HG03565 (cell line): ENCODE results near the gene ANO2.

Experiments
- ATAC-seq: cut with Tn5 transposase; IDR thresholded peaks from one replicate; pipeline ENCODE4 v1.9.1; 2021; ENCODE audit warnings: mild to moderate bottlenecking, moderate library complexity; ENCODE audit not compliant: unreplicated experiment

Gene ANO2

DNA sequence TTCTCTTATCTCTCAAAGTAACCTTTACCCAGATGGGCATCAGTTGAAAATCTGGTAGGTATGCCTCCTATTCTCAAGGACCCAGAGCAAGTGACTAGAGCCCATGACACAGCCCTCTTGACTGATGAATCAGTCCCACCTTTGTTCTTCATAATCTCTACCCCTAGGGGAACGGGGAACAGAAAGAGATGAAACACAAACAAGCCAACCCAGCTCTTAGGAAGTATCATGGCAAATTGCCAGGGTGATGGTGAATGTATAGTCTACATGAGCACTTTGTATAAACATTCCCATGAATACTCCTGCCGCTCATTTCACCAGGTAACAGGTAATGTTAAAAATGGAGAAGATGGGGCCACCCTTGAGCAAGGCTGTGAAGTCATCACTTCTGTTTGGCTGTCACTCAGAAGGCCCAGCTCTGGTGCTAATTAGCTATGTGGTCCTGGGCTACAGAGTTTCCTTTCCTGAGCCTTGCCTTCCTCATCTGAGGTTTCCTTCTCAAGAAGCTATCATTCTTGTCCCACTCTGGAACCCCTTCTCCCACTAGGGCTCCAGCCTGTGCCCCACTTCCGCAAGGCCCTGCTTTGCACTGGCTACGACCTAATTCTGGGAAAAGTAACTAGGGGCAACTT is 161.7 kb downstream of the ANO2 start:
- no peak for ATAC-seq

DNA sequence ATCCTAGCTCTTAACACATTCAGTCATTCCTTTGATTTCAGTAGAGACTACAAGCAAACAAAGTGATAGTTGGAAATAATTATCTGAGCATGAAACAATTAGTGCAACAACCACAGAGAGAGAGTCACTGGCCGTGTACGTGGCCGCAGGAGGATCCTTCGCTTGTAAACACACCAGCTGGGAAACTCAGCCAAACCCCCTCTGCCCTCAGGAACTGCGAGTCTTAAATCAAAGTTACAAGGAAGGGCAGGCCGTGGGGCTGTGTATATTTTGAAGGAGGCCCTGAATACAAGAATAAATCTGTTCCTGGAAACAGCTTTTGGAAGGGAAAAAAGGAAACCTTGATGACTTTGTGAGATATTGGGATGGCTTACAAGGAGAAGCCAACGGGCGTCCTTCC is 164.5 kb downstream of the ANO2 start:
- no peak for ATAC-seq

DNA sequence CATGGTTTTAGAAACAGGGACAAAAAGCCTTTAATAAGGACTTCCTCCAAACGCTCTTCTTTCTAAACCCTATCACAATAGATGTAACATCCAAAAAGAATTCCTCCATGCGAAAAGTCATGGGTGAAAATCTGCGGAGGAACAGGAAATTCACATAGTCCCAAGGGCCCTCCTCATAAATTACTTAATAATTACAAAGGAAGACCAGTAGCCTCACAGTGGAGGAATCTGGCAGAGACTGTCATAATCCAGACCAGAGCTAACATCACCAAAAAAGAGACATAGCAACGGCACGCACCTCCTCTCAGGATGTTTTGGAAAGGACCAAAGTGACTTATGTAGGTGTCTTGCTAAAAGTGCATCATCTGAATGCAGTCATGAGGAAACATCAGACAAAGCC is 165.7 kb downstream of the ANO2 start:
- no peak for ATAC-seq

DNA sequence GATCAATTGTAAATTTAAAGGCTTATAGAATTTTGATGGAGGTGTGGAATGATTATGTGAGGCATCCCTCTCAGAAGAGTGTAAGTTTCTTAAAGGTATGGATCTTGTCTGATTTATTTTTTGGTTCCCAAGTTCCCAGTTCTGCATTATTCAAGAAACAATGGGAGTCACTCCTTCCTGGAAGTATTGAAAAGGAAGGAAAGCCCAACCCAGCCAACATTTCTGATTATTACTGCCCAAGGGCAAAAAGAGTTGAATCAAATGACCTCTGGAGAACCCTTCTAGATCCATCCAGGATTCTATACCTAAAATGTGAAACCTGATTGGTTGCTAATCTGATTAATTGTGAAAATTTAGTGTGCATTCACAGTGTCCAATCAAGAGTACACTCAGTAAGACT is 166.2 kb downstream of the ANO2 start:
- no peak for ATAC-seq

DNA sequence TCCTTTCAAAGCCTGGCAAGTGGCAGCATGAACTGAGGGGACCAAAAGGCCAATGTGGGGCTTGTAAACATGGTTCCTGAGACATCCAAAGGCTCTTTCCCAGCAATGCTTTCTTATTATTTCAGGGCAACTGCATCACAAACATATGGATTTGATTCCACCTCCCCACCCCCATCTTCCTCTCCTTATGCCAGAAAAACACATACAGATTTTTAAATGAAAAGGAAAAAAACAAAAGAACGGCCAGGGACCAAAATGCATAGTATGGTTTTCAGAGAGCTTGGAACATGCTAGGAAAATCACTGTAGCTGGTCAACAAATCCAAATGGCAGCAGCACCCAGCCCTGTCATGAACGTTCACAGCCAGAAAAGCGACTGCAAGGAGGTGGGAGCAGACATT is 167.6 kb downstream of the ANO2 start:
- ATAC-seq: no peak

DNA sequence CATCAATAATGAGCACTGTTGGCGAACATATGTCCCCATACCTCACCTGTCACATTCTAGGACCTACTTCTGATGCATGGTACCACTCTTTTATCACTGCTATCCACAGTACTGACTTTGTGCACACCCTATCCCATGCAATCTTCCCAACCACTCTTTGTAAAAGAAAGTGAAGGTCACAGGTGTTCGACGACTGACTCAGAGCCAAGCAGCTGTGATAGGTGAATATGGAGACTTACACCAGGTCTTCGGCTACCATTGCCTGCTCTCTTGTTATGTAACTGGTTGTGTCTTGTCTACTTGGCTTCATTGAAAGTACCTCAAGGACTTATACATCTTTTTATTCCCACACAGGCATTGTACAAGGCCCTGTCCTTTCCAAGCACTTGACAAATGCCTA is 169.0 kb downstream of the ANO2 start:
- no peak for ATAC-seq

DNA sequence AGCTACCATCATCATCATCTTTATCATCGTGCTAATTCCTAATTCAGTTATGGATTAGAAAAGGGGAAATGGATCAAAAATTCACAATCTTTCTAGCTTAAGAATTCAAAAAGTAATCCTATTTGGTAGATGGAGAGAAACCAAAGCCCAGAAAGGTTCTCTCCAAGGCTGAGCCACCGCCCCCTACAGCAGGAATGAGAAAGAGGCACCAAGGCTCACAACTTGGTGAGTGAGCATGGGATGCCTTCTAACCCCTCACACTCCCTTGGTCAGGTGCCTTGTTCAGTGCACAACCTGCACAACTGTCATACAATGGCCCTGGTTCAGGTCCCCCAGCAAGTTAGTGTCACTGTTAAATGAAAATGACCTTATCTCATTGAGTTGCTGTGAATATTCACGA is 171.5 kb downstream of the ANO2 start:
- ATAC-seq: no peak

DNA sequence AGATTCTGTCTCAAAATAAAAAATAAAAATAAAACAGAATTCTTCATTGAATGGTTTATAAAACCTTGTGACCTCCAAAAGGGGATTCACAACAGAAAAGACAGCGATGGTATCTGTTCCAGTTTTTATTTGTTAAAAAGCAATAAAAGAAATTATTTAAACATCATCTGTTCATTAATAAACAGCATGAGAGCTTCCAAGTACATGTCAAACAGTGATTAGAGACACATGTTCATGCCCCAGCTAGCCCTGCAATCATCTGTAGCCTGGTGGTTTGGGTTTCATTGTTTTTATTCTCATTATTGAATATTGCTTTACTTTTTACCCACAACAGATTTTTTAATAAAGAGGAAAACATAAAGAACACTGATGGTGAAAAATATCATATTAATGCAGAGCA is 173.3 kb downstream of the ANO2 start:
- no peak for ATAC-seq

DNA sequence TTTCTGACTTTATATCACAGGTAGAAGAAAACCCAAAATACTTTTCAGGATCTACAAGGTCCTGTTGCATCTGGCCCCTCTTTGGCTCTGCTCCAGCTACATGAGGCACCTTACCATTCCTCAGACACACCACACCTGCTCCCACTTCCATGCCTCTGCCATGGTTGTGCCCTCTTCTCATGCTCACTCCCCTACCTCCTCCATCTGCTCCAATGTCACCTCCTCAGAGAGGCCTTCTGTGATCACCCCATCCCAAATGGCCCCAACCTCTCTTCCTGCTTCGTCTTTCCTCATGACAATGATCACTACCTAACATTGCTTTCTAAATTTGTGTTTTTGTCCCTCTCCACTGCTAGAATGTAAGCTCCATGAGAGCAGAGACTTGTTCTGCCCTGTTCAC is 174.3 kb downstream of the ANO2 start:
- no peak for ATAC-seq

DNA sequence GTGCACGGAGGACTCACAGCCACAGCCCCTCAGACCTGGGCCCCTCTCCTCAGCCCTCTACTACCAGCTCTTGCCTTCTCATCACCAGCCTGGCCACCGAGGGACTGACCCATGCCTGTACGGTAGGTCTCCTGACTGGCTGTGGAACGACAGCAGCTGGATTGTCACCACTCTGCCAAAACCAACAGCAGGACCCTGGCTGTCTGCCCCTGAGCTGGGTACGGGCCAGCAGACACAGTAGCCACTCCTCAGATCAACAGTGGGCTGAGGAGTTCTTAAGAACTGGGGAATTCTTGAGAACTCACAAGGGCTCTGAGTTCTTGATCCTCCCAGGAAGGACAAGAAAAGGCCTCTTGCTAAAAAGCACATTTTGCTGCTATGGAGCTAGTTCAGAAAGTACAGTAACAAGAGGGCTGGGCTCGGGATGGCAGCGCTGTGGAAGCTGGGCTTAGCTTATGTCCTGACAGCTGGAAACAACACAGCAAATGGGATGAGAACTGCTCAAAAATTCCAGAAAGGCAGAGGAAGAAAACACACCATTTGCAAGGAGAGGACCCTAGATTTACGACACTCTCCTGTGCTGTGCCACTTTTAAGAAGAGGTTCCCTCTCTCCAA is 176.4 kb downstream of the ANO2 start:
- no peak for ATAC-seq

DNA sequence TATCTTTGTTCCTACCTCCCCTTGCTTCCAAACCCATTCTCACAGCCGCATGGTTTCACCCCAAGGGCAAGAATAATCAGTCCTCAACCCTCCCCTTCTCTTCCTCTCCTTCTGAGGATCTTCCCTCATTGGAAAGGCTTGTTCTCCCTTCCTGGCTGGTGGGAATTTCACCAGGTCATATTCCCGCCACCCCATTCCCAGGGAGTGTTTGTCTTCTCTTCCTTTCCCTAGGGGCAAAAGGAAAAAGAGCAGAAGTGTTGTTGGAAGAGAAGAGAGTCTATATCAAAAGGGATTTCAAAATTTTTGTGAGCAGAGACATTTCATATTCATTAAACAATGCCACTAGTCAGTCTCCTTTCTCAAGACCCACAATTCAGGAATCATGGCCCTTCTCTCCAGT is 176.9 kb downstream of the ANO2 start:
- no peak for ATAC-seq

DNA sequence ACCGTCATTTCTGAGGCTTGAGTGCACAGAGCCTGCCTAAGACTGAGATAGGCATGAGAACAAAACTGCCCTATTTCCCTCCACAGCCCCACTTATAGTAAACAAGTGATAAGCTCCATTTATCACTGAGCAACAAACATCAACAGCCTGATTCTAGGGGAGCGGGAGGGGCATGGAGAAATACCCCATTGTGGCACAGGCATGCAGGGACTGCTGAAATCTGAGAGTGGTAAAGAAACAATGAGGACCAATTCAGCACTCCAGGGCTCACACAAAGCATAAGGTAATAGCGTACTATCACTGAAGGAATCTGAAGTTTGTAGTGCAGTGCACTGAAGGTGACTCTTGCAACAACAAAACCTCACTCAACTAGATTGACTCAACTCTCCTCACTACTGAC is 186.7 kb downstream of the ANO2 start:
- ATAC-seq: no peak

DNA sequence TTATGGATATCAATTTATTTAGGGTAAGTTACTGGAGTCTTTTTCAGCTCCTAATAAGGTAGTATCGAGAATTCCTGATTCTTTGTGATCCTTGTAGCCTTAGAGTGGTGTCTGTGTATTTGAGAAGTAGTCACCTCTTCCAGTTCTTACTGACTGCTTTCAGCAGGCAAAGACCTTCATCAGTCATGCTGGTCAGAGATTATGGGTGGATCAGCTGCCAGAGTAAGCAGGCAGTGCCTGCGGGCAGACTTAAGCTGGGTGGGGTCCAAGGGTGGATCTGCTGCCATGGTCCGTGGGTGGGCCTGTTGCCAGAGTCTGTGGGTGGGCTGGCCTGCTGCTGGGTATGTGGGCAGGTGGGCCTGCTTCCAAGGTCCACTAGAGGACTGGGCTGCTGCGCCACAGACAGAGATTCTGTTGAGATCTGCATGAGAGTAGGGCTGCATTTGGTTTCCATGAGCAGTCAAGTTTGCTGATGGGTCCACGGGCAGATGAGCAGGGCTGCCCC is 188.7 kb downstream of the ANO2 start:
- no peak for ATAC-seq

DNA sequence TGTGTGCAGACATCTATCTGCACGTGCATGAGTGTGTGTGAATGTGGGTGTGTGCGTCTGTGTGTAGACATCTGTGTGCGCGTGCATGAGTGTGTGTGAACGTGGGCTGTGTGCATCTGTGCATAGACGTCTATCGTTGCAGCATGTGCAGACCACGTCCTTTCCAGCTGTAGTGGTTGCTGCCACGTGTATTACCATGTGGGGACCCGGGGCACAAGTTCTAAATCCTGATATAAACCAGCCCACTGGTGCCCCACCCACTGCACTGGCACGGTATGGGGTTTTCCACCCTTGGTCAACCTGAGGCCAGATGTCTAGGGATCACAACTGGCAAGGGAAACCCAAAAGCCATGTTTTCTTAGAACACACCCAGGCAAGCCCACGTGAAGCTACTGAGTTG is 197.0 kb downstream of the ANO2 start:
- ATAC-seq: no peak

DNA sequence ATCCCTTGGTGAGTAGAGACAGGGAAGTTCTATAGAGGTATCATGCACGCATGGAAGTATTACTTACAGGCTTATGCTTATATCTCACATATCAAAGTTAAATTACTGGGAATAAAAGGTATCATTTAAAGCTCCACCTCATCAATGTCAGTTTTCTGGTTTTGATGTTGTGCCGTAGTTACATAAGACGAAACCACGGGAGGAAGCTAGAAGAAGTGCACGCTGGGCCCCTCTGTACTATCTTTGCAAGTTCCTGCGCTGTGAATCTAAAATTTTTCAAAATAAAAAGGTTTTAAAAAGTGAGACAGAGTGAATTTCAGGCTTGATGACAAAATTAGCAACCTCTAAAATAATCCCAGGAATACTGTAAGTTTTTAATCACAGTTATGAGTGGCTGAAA is 198.1 kb downstream of the ANO2 start:
- no peak for ATAC-seq

DNA sequence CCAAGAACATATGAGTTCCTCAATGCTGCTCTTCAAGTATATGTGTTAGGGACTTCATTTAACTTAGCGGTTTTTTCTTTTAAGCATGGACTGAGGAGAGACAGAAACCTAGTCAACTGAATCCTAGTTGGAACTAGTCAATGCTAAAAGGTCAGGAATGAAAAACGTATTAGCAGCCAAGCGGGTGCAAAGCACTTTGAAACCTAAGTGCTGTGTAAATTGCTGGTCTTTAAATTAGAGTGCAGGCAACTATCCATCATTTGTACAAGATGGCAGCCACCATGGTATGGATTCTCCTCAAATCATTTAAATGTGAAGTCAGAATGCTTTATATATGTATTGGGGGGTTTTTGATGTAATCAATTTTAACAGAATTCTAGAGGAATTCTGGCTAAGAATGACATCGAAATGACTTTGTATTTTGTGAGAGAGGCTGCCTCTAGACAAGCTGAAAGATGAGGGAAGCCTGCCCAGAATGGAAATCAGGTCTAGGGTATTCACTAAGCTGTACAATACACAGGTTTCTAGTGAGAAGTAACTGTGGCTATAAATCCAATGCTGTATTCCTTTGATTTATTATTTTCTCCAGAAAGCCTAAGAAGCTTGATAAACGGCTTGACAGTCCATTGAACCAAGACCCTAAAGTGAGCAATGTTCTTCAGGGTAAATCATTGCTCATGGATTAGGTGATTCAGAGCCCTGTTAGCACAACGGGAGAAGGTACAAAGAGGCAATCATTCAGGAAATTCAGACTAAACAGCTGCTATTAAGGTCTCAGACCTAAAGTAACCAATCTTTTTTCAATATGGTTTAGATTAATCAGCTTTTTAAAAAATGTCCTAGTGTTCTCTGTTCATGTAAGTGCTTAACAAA is 198.8 kb downstream of the ANO2 start:
- ATAC-seq: no peak

DNA sequence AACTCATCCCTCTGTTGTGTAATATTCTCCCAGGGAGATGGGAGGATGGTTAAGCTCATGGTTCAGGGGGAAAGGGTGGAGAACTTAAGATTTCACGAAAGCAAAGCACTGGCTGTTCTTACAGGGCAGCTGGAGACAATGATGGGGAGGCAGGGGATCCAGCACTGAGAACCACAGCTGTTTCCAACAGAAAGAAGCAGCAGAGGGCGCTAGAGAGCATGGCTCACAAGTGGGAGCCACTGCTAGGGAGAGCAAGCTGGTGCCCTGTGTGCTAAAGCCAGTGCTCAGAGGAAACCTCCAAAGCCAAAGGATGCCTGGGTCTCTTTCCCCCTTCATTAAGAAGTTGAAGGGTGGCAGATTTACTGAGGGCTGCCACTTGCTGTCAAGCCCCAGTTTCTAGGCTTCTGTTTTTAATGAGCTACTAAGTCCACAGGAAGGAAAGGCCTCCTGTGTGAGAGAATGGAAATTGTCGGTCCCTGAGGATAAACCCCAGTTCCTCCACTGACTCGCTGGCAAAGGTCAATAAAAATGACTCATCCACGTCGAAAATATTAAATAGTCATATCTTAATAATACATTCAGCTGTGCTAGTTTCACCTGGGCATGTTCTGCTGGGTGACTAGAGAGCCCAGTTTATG is 199.7 kb downstream of the ANO2 start:
- ATAC-seq: no peak

DNA sequence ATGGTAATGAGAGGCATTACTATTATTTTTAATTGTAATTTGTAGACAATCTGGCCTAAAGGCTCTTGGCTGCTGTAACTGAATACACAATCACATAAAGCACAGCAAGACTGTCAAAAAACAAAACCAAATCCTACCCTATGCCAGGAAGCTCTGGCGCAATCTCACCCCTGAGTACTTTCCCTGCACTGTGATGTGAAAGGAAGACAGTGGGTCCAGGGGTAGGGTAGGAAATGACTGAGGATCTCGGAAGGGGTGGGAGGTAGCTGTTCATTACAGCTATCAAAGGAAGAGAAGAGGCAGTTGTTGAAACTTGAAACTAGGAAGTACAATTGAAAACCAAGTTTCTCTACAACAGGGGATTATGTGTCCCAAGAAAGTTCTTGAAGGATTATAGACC is 202.8 kb downstream of the ANO2 start:
- ATAC-seq: no peak

DNA sequence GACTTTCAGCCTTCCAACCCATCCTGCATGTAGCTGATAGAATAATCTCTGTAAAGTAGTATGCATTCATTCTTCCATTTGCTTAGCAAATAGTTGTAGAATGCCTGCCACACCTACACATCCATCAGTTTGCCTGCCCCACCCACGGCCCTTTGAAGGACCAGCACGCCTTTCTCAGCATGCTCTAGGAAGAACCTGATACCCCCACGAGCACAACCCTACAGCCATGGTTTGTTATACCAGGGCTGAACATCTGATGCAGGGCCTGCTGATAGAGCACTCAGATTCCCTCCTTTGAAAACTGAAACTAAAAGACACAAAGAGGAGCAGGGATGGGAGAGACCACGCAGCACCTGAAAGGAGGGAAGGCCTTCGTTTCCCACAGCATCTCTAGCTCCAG is 205.1 kb downstream of the ANO2 start:
- ATAC-seq: no peak

DNA sequence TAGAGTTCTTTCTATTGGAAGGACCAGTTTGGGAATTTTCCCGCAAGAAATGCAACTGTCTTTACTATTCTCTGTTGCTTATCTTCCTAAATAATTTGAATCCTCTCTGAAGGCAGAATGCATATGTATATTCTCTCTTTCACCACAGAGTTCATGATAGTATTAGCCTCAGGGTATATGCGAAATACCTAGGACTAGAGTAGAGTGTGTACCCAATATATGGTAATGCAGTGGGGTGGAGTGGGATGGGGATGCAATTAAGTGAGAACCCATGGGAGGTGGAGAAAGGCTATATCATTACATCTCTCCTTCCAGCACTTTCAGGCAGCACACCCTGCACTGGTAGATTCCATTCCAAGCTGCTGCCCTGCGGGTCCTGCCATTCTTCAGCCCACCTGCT is 207.3 kb downstream of the ANO2 start:
- no peak for ATAC-seq

DNA sequence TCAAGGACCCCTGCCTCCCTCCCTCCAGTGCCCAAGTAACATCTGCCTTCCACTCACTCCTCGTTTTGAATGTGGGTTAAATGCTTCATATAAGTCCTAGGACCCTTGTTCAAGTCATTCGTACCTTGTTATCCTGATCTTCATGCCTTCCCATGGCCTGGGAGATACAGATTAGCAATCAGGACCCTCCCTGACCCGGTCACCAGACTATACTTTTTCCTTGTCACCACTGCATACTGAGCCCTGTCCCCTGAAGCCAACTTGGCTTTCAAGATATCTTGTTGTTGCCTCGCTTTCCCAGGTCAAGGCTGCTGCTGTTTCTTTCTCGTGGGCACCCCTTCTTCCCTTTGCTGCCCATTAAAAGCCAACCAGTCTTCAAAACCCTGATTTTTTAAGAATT is 208.5 kb downstream of the ANO2 start:
- ATAC-seq: no peak

DNA sequence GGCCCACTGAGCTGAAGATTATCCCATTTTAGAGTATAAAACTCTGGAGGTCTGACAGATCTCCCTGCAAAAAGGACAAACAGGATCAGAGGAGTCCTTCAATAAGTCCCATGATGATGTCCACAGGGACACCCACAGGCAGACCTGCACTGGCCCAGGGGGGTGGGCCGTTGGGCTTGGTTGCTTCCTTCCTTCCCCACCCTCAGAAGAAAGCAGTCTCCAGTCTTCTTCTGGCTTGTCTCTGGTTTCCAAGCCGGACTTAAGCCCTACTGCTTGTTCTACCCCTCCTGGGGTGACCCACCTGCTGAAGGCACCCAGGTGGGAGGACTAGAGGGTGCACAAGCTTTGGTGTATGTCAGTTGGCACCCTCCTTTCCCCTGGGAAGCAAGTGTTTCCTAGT is 209.0 kb downstream of the ANO2 start:
- no peak for ATAC-seq
